ENCODE data around the gene PPP1R36.
"Not testable (repeated sequence)": the region's sequence is repeated elsewhere in the genome, so short reads cannot be mapped to it uniquely, and the experiment has no call there.

PPP1R36 gene

GRCh38 chr14:64569646-64570045, 19.9 kb downstream of the PPP1R36 start:
- not testable (repeated sequence) for DNase-seq

- no peak for DNase-seq
These were observed 22.8 kb downstream of the PPP1R36 start for GRCh38 chr14:64572386-64573104.

GRCh38 chr14:64573109-64573508, 23.3 kb downstream of the PPP1R36 start:
- no peak for DNase-seq

- no peak for DNase-seq
These were observed 24.8 kb downstream of the PPP1R36 start for GRCh38 chr14:64574371-64575107.

- DNase-seq: no peak
These were observed 27.4 kb downstream of the PPP1R36 start for GRCh38 chr14:64577211-64577610.

- no peak for DNase-seq
These were observed 30.7 kb downstream of the PPP1R36 start for GRCh38 chr14:64580467-64580866.

- DNase-seq: no peak
These were observed 31.6 kb downstream of the PPP1R36 start for GRCh38 chr14:64581363-64581762.

- DNase-seq: no peak
These were observed 32.1 kb downstream of the PPP1R36 start for GRCh38 chr14:64581817-64582216.

- DNase-seq: no peak
These were observed 34.4 kb downstream of the PPP1R36 start for GRCh38 chr14:64584190-64584589.

- DNase-seq: no peak
These were observed 42.0 kb downstream of the PPP1R36 start for GRCh38 chr14:64591809-64592208.

GRCh38 chr14:64594438-64594837, 44.7 kb downstream of the PPP1R36 start:
- no peak for DNase-seq

- DNase-seq: no peak
These were observed 48.6 kb downstream of the PPP1R36 start for GRCh38 chr14:64598404-64598803.

- DNase-seq: no peak
These were observed 51.8 kb downstream of the PPP1R36 start for GRCh38 chr14:64601571-64601970.

GRCh38 chr14:64602826-64603225, 53.1 kb downstream of the PPP1R36 start:
- DNase-seq: no peak

GRCh38 chr14:64604001-64604400, 54.2 kb downstream of the PPP1R36 start:
- DNase-seq: no peak

- no peak for DNase-seq
These were observed 55.1 kb downstream of the PPP1R36 start for GRCh38 chr14:64604881-64605280.

- DNase-seq: no peak
These were observed 56.3 kb downstream of the PPP1R36 start for GRCh38 chr14:64605926-64606685.

- no peak for DNase-seq
These were observed 60.4 kb downstream of the PPP1R36 start for GRCh38 chr14:64610049-64610746.

GRCh38 chr14:64611358-64612020, 61.7 kb downstream of the PPP1R36 start:
- no peak for DNase-seq

GRCh38 chr14:64612021-64612380, 62.2 kb downstream of the PPP1R36 start:
- DNase-seq: no peak

- DNase-seq: no peak
These were observed 63.4 kb downstream of the PPP1R36 start for GRCh38 chr14:64612971-64613666.

- DNase-seq: no peak
These were observed 64.4 kb downstream of the PPP1R36 start for GRCh38 chr14:64614166-64614565.

Data from SHP77 (cell line).